GM21723 (cell line): ENCODE measurements around the gene OR2S2.
"Not testable (repeated sequence)": the region's sequence is repeated elsewhere in the genome, so short reads cannot be mapped to it uniquely, and the experiment has no call there.

ENCODE experiments used
- ATAC-seq: cut with Tn5 transposase; IDR thresholded peaks from one replicate; pipeline ENCODE4 v1.9.1; 2021; ENCODE audit warnings: mild to moderate bottlenecking, moderate library complexity; ENCODE audit not compliant: unreplicated experiment

The OR2S2 gene

DNA sequence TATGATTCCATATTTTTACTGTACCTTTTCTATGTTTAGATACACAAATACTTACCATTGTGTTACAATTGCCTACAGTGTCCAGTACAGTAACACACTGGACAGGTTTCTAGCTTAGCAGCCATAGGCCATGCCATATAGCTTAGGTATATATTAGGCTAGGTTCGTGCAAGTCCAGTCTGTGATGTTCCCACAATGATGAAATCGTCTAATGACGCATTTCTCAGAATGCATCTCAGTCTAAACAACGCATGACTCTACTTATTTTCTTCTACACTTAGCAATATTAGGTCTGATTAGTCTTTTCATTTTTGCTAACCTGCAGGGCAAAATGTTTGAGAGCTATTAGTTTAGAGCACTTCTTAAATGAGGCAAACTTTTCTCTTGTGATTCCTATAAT, 22.7 kb downstream of the OR2S2 start:
- no peak for ATAC-seq

DNA sequence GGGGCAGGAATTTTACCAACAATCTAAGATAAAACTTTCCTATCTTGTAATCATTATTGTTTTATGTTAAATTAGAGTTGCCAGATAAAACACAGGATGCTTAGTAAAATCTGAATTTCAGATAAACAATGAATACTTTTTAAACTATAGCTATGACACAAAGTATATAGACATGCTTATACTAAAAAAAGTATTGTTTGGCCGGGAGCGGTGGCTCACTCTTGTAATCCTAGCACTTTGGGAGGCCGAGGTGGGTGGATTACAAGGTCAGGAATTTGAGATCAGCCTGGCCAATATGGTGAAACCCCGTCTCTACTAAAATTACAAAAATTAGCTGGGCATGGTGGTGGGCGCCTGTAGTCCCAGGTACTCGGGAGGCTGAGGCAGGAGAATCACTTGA, 23.9 kb downstream of the OR2S2 start:
- ATAC-seq, result not testable (repeated sequence)

DNA sequence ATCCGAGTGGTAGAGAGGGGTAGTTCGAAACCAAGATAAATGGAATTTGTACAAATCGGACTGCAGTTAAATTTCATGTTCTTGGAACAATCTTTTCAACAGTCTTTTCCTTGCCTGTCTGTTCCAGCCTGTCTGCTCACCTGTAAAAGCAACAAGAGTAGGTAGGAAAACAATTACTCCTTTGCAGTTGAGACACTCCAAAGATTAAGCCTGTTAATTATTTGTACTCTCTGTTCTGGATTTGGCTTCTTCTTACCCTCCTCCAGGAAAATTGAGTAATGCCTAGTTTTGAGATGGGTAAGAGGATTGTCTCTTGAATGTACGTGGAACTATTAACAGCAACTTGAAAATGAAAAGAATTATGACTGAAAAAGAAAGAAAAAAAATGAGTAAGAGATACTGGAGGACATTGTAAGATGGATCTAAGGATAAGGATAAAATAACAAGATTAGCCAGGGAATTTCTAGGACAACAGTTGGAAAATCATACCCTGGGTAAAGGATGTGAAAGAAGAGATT, 24.3 kb downstream of the OR2S2 start:
- no peak for ATAC-seq

DNA sequence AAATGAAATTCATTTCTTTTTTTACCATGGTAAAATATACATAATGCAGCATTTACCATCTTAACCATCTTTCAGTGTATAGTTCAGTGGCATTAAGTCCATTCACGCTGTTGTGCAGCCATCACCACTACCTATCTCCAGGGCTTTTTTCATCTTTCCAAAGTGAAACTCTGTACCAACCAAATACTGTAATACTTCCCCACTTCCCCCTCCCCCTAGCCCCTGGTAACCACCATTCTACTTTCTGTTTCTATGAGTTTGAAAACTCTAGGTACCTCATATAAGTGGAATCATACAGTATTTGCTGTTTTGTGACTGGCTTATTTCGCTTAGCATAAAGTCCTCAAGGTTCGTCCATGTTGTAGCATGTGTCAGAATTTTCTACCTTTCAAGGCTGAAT, 25.2 kb downstream of the OR2S2 start:
- no peak for ATAC-seq

DNA sequence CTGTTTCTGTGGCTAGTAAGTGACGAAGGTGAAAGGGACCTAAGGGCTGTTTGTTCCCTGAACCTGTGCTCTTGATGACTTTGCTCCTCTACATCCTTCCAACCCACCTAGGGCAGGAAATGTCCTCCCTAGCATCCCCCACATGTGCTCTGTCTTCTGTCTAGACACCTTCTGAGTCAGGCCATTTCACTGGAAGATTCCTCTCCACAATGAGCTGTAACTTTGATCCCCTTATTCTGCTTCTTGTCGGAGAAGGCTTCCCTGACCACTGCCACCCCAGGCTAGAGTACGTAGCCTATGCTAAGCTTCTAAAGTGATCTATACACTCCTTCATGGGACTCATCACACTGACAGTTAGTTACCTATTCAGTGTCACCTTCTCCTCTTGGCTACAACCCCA, 27.0 kb downstream of the OR2S2 start:
- no peak for ATAC-seq

DNA sequence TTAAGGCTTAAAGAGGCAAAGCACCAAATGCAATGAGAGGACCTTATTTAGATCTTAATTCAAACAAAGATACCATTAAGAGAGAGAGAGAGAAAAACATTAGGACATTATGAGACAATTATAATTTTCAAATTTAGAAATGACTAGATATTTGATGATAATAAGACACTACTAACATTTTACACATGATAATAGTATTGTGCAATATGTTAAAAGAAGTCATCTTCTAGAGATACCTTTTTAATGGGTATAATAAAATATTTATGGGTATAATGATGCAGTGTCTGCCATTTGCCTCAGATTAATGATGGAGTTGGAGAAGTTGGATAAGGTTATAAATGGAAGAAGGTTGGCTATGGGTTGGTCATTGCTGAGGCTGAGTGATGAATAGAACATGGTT, 27.4 kb downstream of the OR2S2 start:
- no peak for ATAC-seq

DNA sequence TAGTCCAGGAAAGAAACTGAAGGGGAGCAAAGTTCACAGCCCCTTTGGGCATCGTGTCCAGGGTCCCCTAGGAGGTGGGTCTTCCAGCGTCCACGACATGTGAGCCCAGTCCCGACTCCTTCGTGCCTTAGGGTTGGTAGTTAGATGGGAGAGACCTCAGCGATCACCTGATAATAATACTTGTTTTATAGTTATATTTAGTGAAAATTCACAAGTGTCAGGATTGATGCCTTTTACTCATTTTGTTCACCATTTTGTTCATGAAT, 28.6 kb downstream of the OR2S2 start:
- no peak for ATAC-seq

DNA sequence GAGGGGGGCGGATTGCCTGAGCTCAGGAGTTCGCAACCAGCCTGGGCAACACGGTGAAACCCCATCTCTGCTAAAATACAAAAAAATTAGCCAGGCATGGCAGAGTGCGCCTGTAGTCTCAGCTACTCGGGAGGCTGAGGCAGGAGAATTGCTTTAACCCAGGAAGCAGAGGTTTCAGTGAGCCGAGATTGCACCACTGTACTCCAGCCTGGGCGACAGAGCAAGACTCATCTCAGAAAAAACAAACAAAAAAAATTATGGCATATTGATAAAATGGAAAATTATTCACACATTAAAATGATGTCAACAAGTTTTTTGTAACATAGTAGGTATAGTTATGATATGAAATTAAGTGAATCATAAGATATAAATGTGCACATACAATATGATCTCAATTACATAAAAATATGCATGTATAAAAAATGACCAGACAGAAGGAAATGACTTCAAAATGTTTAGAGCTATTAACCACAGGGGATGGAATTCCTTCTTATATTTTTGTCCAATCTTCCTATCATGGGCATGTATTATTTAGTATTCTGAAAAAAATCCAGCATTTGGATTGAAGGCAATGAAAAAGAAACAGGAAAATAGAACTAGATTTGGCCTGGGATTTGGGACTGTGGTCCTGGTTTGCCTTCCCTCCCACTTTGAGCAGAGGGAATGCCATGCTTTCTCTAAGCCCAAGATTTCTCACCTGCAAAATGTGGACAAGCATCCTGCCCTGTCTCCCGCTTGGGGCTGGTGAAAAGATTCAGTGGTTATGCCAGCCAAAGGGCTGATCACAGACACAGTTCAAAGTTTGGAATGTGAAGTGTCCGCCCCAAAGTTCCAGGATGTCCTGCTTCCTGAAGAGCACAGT, 29.1 kb downstream of the OR2S2 start:
- no peak for ATAC-seq

DNA sequence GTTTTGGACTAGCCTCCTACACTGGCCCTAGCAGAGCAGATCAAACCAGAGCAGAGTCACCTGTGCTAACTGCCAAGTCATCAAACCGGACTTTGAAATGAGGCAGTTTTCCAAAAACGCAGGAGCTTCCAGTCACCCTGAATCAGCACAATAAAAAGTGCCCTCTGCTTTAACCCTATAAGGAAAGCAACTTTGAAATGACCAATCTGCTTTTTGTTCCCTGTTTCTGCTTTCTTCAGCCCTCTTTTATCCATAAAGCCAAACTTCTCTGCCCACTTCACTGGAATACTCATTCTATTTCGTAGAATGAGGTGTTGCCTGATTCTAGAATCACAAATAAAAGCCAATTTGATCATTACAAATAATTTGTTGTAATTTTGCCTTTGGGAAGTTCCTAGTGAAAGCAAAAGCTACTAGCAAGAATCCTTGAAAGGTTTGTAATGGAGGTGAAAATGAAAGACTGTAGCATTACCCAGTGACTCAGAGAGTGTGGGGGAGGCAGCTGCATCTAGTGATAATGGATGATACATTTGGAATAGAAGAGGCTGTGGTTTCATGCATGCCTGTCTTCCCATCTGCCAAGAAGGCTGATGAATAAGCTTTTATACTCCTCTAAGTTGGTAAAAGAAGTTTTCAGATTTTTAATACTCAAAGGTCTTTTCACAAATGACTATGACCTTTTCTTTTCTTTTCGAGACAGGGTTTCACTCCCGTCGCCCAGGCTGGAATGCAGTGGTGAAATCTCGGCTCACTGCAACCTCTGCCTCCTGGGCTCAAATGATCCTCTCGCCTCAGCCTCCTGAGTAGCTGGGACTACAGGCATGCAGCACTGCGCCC, 33.8 kb downstream of the OR2S2 start:
- ATAC-seq, result no peak

DNA sequence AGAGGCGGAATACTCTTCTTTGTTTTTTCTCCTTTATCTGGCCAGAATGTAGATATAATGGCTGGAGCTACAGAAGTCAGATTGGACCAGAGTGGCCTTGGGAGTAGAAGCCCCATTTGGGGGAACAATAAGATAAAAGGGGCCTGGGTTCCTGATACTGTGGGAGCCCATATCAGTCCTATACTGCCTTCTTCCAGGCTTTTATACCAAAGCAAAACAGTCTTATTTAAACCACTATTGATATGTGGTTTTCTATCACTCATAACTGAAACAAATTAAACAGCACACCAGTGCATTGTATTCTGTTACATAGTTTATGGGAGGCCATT, 34.4 kb downstream of the OR2S2 start:
- ATAC-seq, result no peak

DNA sequence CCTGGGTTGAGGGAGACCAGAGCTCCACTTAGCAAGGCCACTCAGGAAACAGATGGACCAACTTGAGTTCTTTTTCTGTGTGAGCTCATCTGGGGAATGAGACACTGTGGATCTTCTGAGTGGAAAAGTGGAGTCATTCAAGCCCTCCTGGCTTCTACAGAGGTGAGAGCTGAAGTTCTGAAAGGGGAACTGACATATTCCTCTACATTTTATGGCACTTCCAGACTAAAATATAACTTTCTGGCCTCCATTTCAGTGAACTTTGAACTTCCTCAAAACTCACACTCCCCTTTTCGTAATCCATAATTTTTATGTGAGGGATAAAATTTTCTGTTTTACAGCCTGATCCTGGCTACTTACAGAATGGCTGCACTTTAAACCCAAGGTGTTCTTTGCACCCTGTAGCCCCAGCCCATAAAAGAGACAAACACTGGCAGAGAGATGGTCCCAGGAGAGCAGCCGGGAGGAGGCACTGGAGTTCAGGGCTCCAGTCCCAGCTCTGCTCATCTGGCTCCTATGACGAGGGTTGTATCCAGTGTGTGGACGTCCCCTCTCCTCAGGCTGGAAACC, 37.8 kb downstream of the OR2S2 start:
- no peak for ATAC-seq

DNA sequence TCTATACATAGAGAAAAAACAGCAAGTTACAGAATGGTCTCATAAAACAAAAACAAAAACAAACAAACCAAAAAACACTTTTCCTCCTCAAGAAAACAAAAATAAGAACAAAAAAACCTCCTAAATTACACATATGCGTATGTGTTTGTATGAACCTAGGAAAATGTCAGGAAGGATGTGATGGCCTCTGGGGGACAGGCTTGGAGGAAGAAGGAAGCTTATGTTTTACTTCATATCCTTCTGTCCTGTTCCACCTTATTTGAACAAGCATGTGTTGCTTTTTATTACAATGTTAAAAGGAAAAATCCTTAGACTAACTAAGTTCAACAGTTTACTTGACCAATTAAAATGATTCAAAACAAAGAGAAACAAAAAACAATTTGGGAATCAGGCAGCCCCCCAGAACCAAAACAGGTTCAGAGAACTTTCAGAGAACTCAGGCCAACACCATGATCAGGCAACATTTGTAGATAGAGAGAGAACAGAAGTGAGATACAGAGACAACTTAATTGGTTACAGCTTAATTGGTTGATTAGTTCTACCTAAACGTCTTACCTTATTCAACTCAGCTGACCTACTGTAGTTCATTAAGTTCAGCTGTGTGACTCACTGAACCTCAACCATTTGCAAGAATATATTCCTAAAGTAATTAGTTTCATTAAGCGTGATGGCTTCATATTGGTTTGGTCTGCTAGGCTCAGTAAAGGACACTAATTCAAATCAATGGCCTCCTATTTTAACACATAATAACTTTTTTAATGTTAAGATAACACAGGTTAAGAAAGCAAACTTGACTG, 38.5 kb downstream of the OR2S2 start:
- ATAC-seq, result no peak

DNA sequence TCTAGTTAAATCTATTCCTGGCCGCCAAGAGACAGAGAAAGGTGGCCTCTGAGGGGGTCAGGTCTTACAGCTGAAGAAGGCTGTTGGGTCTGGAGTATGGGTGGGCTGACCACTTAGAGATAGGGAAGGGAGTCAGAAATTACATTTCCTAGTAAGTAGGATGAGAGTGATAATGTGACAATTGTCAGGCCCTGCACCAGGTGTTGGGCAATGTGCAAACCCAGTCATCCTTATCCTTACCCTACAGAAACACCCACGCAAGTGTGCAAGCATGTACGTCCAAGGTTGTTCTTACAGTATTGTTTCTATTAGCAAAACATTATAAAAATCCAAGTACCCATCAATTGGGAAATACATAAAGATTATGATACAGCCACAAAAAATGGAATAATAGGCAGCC, 39.2 kb downstream of the OR2S2 start:
- ATAC-seq, result no peak

DNA sequence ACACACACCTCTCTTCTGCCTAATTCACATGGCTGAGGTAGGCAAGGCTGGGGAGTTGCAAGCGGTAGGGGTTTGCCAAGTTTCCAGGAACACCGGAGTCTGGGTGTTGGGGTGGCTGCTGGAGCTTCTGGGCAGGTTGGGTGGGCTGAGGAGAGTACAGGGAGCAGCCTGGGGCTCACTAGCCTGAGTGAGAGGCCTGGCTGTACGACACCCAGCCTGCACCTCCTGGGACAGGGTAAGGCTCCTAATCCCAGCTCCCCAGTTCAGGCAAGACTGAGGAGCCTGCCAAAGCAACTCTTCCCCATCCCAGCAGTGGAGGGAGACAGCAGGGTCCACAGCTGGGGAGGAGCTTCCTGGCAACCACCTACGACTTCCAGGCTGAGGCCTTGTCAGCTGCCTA, 40.7 kb downstream of the OR2S2 start:
- no peak for ATAC-seq

DNA sequence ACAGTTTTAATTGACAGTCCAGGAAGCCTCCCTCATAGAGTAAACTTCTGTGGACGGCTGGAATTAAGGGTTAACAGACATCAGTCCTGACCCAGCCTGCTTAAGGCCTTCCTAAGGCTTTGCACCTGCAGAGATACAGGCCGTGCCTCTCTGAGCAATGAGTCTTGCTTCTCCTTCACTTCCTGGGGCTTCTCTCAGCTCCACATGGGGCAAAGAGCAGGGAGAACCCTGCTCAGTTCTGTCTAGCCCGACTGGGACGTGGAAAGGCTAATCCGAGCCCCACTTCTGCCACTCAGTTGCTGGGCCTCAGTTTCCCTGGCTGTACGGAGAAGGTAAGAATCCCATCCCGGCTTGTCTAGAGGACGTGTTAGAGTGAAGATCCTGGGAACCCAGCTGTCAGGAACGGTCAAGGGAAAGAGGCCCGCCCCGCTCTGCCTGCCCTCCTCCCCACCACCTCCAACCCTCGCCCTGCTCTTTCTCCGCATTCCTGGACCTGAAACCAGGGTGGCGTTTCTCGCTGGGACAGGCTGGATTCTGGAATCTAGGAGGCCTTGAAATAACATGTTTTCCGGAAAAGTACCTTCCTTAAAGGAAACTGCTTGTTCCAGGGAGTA, 42.2 kb downstream of the OR2S2 start:
- ATAC-seq, result no peak

DNA sequence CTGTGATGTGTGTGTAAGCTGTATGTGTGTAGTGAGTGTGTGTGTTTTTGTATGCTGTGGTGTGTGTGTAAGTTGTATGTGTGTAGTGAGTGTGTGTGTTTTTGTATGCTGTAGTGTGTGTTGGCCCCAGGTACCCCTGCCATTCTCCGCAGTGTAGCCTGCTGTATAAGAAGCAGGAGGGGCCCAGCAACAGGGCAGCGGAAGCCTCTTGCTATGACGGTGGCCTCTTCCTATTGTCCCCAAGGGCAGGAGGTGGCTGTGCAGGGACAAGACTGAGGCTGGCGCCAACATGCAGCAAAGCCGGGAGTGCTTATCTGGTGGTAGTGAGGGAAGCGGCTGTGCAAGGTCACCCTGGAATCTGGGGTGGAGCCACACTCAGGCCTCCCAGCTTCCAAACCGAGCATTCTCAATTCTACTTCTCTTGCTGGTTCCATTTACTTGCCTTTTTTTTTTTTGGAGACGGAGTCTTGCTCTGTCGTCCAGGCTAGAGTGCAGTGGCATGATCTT, 43.6 kb downstream of the OR2S2 start:
- no peak for ATAC-seq

DNA sequence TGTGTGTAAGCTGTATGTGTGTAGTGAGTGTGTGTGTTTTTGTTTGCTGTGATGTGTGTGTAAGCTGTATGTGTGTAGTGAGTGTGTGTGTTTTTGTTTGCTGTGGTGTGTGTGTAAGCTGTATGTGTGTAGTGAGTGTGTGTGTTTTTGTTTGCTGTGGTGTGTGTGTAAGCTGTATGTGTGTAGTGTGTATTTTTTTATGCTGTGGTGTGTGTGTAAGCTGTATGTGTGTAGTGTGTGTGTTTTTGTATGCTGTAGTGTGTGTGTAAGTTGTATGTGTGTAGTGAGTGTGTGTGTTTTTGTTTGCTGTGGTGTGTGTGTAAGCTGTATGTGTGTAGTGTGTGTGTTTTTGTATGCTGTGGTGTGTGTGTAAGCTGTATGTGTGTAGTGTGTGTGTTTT, 44.5 kb downstream of the OR2S2 start:
- not testable (repeated sequence) for ATAC-seq

DNA sequence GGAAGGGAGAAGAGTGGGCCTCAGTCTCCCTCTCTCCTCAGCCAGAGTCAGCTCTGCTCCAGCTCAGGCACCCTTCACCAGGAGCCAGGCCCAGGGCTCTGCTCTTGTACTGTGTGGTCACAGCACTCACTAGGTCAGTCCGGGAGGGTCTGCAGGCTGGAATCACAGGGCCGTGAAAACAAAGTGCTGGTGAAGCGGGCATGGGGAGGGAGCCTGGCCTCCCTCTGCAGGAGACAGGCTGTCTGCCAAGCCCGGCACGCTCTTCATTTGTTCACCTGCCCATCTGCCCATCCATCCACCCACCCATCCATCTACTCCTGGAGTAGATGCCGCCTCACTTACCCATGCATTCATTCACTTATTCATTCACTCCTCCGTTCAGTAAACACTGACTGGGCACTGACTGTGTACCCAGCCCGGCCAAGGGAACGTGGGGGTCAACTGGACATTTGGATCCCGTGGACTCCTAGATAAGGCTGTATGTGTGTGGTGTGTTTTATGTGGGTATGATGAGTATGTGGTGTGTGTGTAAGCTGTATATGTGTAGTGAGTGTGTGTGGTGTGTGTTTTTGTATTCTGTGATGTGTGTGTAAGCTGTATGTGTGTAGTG, 45.1 kb downstream of the OR2S2 start:
- ATAC-seq, result no peak

DNA sequence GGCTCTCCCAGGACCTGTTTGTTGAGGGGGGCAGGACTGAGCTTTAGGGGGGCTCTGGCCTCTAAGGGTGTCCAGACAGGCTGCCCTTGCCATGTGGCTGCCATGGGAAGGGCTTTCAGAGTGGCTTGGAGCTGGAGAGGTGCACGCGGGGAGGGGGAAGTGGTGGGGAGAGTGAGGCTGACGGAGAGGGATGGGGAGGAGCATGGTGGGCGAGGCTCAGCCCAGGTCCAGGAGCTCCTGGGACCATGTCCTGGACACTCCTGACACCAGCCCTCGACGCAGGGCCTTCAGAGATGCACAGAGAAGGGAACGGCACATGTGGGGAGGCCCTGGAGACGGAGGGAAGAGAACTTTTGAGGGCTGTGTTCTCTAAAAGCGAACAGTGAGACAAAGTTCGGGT, 46.3 kb downstream of the OR2S2 start:
- ATAC-seq, result no peak
